HEK293 (cell line): ENCODE data around the gene GHRH.
A peak's percentile ranks its signal among the peaks of the same experiment; 100 is the strongest.

Source experiments
- BCL11A ChIP-seq: fragments of 450-650 bp; formaldehyde crosslinking; IDR thresholded peaks from 2 replicates; pipeline ENCODE4 v1.5.1; 2016; ENCODE audit warnings: low read depth, missing biosample characterization, missing genetic modification characterization
- CTCF ChIP-seq: fragments of 450-650 bp; formaldehyde crosslinking; IDR thresholded peaks from 2 replicates; pipeline ENCODE4 v1.5.1; 2016; ENCODE audit warnings: missing biosample characterization, missing genetic modification characterization
- PBX3 ChIP-seq: sonication (generic); formaldehyde crosslinking; IDR thresholded peaks from 2 replicates; pipeline ENCODE4 v1.8.1; 2022; ENCODE audit warnings: mild to moderate bottlenecking, moderate library complexity, missing genetic modification reagents
- SALL2 ChIP-seq: fragments of 450-650 bp; formaldehyde crosslinking; IDR thresholded peaks from 2 replicates; pipeline ENCODE4 v1.5.0; 2017; ENCODE audit warnings: missing biosample characterization, mild to moderate bottlenecking, missing genetic modification characterization, borderline replicate concordance
- YY1 ChIP-seq: fragments of 450-650 bp; formaldehyde crosslinking; IDR thresholded peaks from 2 replicates; pipeline ENCODE4 v1.5.1; 2018; ENCODE audit warnings: missing biosample characterization, missing genetic modification characterization
- ZBTB11 ChIP-seq: fragments of 450-650 bp; formaldehyde crosslinking; conservative IDR thresholded peaks from 2 replicates; pipeline ENCODE4 v1.5.1; 2016; ENCODE audit warnings: low read depth, missing biosample characterization, missing genetic modification characterization
- ZBTB8A ChIP-seq: fragments of 450-650 bp; formaldehyde crosslinking; IDR thresholded peaks from 2 replicates; pipeline ENCODE4 v1.5.1; 2016; ENCODE audit warnings: missing biosample characterization, missing genetic modification characterization
- ZNF133 ChIP-seq: fragments of 450-650 bp; formaldehyde crosslinking; IDR thresholded peaks from 2 replicates; pipeline ENCODE4 v1.5.1; 2016; ENCODE audit warnings: missing biosample characterization, missing genetic modification characterization
- ZNF146 ChIP-seq: fragments of 450-650 bp; formaldehyde crosslinking; IDR thresholded peaks from 2 replicates; pipeline ENCODE4 v1.5.1; 2016; ENCODE audit warnings: missing biosample characterization, missing genetic modification characterization
- ZNF174 ChIP-seq: fragments of 450-650 bp; formaldehyde crosslinking; IDR thresholded peaks from 2 replicates; pipeline ENCODE4 v1.5.0; 2017; ENCODE audit warnings: missing biosample characterization, mild to moderate bottlenecking, missing genetic modification characterization
- ZNF549 ChIP-seq: fragments of 450-650 bp; IDR thresholded peaks from 2 replicates; pipeline ENCODE4 v1.5.1; 2018; ENCODE audit warnings: missing biosample characterization, missing genetic modification characterization, mild to moderate bottlenecking, inconsistent platforms, moderate library complexity
- ZNF792 ChIP-seq: fragments of 450-650 bp; formaldehyde crosslinking; IDR thresholded peaks from 2 replicates; pipeline ENCODE4 v1.5.1; 2016; ENCODE audit warnings: missing biosample characterization, missing genetic modification characterization

- TF ChIP-seq YY1 (tag by site-specific recombination) (no peak), ZNF549 (tag by site-specific recombination) (no peak), CTCF (tag by site-specific recombination) (0 out of 2 replicates have a peak, but pooled peaks have one; percentile 17), BCL11A (tag by site-specific recombination) (no peak), SALL2 (no peak), PBX3 (CRISPR knock-in tag) (no peak), ZNF133 (tag by site-specific recombination) (no peak), ZNF792 (tag by site-specific recombination) (no peak), ZBTB8A (no peak), ZBTB11 (tag by site-specific recombination) (no peak), ZNF174 (tag by site-specific recombination) (no peak), ZNF146 (tag by site-specific recombination) (no peak)
Observed at GRCh38 chr20:37276494-37277252, 15.1 kb upstream of the GHRH start.
